ENCODE measurements around the gene PAFAH2.
"Not testable (repeated sequence)": the region's sequence is repeated elsewhere in the genome, so short reads cannot be mapped to it uniquely, and the experiment has no call there.

PAFAH2 gene

DNA sequence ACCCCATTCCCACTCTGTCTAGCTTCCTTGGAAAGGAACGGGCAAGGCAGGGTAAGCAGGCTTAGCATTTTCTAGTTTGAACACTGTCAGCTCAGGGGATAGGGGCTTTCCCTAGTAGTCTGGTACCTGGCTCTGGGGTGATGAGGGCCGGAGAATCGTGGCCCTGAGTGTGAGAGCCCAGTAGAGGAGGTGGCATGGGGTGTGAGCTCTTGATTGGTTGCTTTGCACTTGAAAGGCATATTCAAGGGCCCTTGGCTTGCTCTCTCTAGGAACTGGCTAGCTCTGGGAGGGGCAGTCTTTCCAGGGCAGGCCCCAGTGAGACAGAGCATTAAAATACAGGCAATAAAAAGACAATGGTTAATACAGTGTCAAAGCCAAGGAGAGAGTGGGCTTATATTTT lies 13.0 kb upstream of the PAFAH2 start:
- no peak for DNase-seq (ENCODE audit: low read depth)

DNA sequence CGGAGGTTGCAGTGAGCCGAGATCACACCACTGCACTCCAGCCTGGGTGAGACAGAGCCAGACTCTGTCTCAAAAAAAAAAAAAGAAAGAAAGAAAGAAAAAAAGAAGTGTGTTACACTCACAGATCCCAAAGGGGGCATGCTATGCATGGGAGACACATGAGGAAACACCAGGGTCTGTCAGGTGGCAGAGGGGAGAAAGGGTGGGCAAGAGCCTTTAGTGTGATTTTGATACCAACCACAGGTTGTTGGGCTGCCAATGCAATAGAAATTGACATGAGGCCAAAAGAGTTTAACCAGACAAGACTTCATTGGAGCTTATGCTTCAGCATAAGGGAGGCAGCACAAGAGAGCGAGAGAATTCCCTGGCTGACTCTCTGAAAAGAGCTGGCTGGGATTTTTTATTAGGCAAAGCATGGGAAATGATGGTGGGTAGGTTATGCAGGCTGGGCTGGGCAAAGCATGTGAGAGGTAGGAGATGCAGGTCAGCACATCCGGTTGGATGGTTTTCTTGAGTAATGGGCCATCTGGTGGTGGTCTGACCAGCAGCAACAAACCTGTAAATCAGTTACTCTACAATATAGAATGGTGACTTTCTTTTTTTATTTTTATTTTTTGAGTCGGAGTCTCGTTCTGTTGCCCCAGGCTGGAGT lies 12.1 kb upstream of the PAFAH2 start:
- DNase-seq (ENCODE audit: low read depth): no peak

DNA sequence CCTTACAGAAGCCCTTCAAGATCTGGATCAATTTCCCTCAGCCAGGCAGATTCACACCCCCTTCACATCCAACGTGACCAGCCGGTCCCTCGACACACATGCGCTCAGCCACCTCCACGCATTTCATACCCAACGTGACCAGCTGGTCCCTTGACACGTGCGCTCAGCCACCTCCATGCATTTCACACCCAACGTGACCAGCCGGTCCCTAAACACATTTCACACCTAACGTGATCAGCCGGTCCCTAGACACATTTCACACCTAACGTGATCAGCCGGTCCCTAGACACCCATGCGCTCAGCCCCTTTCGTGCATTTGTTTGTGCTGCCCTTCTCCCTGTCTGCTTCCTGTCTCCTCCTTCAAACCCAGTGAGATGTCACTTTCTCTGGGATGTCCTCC lies 8.8 kb upstream of the PAFAH2 start:
- DNase-seq (ENCODE audit: low read depth): no peak

DNA sequence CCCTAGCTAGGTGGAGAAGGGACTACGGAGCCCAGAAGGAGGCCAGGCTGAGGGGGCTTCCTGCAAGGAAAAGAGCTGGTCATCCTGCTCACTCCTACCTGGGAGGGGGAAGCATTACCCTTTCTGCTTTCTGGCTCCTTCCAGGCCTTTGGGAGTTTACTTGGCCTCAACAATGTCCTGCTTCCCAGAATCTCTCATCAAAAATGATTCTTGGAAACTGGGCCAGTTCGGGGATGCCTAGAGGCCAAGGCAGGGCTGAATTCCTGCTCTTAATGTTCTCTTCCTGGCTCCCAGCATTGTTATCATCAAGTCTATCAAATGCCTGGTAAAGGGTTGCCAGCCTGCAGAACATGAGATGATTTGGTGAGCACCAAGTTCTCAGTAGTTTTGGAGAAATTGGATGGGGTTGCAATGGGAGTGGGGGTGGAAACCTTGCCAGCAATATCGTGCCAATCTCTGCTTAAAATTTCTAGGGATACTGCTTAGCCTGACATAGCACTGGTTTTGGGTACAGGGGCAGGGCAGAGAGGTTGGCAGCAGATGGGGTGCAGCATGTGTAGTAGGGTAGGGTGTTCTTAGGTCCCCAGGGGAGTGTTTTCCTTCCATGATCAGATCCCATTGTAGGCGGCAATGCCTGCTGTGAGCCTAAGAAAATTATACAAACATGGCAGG lies 7.7 kb upstream of the PAFAH2 start:
- DNase-seq (ENCODE audit: low read depth): no peak

DNA sequence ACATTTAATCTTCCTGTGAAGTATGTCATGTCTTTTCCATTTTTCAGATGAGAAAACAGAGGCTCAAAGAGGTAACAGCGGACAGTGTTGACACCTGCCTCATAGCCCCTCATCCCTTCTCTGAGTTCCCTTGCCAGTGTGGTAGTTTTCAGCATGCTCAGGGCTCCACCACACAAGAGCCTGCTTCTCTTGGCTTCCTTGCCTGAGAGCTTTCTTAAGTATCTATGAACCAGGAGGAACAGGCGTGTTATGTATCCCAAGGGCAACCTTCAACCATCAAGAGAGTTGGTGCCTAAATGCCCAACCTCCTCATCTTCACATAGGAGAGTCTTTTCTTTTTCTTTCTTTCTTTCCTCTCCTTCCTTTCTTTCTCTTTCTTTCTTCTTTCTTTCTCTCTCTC lies 5.9 kb upstream of the PAFAH2 start:
- DNase-seq (ENCODE audit: low read depth): no peak

DNA sequence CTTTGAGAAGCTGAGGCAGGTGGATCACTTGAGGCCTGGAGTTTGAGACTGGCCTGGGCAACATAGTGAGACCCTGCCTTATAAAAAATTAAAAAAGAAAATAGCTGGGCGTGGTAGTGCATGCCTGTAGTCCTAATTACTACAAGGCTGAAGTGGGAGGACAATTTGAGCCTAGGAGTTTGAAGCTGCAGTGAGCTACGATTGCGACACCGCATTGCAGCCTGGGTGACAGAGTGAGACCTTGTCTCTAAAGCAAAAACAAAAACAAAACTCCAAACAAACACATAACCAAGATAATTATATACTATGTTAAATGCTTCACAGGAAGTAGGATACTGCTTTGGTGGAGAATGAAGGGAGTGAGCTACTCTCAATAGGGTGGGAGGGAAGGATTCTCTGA lies 5.4 kb upstream of the PAFAH2 start:
- no peak for DNase-seq (ENCODE audit: low read depth)

DNA sequence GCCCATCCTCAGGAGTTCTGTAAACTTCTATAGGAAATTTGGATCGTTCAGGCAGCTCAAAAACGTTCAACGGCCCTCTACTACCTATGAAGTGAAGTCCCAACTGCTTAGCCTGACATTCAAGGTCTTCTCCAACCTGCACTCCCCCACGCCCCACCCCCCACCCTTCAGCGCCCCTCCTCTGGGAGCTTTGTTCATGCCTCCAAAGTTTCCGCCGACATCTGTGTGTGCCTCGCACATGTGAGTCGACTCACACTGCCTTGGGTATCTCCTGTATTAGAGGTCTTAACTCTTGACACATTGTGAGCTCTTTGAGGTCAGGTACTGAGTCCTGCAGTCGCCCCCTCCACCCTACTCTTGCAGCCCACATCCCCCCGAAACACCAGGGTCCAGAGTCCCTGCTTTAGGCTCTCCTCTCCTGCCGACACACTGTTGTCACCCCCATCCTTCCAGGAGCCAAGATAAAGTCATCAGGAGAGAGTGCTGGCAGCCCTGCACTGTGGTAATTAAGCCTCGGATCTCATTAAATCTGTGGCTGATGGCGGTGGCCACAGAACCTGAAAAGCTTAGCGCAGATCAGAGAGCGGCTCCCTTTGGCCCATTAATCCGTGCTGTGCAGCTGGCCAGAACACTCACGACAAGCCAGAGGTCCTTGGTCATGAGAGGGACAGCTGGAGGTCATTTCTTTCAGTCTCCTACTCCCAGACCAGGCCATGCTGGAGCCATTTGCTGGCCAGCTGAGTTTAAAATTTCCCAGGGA lies 1.4 kb upstream of the PAFAH2 start:
- DNase-seq (ENCODE audit: low read depth): no peak

DNA sequence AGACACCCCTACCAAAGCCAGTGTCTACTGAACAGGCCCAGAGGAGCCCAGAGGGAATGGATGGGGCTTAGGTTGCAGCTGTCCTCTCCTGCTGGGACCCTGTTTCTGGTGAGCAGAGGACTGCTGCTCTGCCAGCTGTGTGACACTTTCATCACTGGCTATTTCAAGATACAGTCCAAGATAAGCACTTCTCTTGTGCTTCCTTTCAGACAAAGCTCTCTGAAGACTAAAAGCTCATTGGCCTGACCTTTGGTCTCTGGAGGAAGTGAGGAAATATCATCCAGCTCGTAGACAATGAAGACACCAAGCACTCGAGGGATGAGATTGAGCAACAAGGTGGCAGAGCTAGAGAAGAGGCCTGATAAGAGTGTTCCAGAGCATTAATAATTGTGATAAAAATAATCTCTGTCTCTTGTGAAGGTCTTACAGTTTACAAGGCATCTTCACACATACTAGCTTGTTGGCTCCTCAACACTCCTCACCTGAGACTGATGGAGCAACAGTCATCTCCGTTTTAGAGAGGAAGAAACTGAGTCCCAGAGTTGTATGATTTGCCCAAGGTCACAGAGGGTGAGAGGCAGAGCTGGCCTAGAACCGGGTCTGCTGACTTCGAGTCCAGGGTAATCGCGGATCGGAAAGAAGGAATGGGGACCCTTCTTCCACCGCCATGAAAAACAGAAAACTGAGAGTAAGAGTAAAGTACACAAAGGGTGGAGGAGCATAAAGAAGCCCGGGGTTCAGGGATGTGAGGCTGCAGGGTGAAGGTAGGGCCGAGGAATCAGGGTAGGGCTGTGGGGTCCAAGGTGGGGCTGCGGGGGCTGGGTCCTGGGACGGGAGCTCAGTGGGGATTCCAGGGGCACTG lies 666 bp downstream of the PAFAH2 start:
- peak; percentile 37 for DNase-seq (ENCODE audit: low read depth)

DNA sequence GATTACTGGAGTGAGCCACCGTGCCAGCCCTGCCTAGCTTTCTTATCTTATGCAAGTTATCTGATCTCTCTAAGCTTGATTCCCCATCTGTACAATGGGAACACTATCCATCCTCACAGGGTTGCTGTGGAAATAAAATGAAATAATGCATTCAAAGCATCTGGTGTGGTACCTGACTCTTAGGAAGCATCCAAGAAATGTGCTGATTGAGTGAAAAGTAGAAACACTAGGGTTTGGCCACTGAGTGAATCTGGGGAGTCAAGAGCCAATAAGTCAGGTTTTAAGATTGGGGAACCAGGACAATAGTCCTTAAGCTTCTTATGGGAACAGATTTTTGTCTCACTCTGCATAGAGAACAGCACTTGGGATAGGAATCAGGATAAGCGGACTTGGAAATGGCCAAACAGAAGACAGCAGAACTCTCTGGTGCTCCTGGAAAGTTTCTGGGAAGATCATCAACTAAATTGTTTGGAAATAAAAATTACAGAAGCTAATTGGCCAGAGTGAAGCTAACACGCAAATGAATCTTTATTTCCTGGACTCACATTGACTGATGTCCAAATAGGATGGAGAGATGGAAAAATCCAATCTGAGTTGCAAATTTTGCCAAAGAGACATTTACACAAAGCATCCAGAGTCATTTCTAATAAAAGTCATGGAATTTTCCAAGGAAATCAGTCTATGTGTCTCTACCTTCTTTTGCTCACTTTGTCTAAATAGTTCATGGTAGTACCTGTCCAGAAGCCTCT lies 3.3 kb downstream of the PAFAH2 start:
- no peak for DNase-seq (ENCODE audit: low read depth)

DNA sequence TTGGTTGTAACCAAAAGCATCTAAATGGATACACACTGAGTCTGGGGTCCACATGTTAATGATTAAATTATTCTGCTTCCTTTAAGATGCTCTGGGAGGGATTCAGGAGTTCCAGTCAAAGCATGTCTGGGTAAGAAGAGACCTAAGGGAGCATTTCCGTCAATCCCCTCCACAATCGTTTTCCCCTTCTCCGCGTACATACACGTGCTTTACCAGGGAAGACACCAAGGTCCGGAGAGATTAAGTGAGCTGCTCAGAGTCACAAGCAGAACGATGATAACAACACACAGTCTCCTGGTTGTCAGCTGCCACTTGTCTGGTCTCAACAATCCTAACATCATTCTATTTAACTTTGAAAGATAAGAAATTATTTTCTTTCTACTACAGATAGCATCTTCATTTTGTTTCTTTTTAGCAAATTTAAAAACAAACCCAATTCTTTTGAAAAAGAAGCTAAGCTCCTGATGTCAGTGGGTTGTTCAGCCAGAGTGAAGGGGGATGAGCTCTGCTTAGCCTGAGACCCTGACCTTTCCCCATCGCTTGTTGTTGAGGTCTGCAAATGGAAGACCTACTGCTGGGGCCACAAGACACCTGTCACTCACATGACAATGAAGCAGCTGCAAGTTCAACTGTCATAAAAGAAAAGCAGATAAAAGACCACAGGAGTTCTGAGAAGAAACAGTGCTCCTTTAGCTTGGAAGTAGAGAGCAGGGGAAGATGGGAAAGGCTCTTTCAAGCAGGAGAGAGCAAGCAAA lies 4.5 kb downstream of the PAFAH2 start:
- no peak for DNase-seq (ENCODE audit: low read depth)

DNA sequence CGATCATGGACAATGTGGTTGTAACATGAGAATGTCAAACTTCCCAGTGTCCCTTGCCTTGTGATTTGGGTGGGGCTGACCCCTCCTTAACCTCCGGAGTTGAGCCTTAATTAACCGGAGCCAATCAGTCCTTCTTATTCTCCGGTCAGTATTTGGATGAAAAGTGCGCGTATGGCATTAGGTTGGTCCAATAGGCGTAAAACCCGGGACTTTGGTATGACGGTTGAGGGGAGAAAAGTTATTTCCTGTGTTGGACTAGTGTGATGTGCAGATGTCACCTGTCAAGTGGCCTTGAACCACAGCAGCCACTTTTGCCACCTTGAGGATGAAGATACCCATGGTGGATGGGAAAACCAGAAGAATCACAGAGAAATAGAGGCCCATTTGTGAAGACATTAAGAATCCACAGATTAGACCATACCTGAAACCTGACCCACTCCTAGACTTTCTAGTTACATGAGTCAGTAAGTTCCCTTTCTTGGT lies 5.1 kb downstream of the PAFAH2 start:
- DNase-seq (ENCODE audit: low read depth): no peak

DNA sequence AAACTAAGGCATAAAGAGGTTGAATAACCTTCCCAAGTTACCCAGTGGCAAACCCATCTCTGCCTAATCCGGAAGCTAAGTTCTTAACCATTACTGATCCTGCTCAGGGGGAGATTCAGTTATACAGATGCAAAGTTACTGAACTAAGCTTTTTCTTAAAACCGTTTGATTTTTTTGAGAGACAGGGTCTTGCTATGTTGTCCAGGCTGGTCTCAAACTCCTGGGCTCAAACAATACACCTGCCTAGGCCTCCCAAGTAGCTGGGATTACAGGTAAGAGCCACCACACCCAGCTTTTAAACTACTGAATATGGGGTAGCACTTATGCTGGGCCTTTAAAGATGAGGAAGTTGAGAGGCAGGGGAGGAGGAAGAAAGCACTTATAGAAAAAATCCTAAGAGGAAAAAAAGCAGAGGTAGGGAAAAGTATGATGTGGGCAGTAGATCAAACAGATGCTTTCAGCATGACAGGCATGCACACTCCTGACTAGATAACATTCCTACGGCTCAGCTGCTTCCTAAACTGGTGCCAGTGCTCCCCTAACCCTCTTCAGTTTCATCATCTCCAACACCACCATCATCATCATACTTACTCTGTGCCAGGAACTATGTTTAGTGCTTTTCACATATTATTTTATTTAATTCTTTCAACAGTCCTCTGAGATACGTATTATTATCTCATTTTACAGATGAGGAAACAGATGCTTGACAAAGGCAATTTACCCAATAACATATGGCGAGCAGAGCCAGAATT lies 5.8 kb downstream of the PAFAH2 start:
- no peak for DNase-seq (ENCODE audit: low read depth)

DNA sequence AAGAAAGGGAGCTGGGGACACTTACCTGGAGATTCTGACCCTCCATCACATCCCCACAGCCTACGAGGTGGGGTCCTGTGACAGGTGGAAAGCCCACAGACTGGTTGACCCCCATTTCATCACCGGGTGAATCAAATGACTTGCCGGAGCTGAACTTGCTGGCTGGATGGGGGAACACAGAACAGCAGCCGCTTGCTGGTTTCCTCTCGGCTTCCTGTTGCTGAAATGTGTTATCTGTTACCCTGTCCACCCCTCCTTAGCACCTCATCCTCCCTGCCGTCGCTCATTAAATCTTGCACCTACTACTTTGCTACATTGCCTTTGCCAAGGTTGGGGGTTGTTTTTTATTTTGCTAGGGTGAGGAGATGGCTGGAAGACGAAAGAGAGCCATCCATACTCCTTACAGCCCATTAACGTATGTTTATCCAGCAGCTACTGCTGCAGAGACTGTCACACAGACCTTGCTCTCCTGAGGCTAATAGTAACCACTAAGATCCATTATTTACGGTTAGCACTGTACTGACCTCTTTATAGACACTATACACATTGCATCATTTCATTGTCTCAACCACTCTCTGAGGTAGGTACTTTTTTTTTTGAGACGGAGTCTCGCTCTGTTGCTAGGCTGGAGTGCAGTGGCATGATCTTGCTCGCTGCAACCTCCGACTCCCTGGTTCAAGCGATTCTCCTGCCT lies 7.0 kb downstream of the PAFAH2 start:
- DNase-seq (ENCODE audit: low read depth): no peak

DNA sequence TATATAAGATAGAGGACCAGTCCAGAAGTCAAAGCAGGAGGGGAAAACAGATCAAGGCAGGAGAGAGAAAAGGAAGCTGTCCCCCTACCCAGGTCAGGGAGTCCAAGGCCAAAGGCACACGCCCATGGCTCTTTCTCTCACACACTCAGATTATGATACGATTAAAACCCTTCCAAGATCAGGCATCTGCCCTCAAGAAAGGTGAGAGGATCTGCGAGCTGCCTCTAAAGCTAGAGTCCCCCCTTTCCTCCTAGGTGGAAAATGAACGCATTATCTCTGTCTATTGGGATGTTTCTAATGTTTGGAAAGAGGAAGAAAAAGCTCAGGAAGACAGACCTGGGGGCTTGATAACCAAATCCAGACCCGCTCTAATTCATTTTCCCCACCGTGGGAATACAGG lies 7.6 kb downstream of the PAFAH2 start:
- DNase-seq (ENCODE audit: low read depth): no peak

DNA sequence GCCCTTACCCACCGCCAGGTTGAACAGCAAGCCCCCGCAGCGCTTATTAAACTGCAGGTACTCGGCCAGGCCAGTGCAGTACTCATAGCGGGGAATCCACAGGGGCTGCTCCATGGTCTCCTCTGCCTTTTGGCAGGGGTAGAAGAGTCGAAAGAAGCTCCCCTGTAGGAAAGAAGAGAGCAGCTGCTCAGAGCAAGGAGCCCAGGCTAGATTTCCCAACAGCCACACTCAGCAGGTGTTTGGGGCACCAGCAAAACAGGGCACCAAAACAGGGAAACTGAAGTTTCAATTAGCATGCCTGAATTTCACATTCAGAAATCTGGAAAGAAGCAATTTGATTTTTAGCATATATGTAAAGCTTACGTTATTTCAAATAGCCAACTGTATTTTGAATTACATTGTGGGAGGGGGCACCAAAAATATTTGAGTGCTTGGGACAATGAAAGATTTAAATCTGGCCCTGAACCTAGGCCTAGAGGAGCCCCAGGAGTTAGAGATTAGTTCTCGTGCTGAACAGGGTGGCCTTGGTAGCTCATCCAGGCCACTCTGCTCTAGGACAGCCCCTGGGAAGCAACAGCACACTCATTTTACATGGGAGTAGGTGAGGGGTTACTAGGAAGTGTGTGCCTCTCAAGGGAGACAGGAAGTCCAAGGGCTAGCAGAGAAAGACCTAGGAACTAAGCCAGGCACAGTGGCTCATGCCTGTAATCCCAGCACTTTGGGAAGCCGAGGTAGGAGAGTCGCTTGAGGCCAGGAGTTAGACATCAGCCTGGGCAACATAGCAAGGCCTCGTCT lies 8.2 kb downstream of the PAFAH2 start:
- DNase-seq (ENCODE audit: low read depth): no peak

DNA sequence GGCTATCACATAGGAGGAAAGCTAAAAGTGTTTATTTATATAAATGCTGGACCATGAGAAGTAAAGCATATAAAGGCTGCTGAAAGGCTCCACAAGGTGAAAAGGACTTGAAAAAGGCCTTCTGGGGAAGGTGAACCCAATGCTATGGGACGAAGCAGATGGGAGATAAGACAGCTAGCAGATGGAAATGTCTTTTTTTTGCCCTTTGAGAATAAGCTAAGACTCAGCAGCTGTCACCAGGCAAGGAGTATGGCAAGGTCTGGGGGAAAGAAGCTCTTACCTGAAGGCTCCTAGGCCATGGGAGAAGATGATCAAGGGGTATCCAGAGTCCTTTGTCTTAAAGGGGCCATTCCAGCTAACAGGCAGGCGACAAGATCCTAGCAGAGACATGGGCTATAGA lies 9.9 kb downstream of the PAFAH2 start:
- no peak for DNase-seq (ENCODE audit: low read depth)

DNA sequence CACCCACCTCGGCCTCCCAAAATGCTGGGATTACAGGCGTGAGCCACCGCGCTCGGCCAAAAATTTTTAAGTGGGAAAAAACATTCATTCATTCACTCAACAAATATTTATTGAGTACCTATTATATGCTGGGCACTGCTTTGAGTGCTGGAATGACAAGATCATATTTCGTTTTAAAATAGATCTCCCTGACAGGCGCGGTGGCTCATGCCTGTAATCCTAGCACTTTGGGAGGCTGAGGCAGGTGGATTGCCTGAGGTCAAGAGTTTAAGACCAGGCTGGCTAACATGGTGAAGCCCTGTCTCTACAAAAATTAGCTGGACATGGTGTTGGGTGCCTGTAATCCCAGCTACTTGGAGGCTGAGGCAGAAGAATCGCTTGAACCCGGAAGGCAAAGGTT lies 11.1 kb downstream of the PAFAH2 start:
- DNase-seq (ENCODE audit: low read depth): not testable (repeated sequence)

DNA sequence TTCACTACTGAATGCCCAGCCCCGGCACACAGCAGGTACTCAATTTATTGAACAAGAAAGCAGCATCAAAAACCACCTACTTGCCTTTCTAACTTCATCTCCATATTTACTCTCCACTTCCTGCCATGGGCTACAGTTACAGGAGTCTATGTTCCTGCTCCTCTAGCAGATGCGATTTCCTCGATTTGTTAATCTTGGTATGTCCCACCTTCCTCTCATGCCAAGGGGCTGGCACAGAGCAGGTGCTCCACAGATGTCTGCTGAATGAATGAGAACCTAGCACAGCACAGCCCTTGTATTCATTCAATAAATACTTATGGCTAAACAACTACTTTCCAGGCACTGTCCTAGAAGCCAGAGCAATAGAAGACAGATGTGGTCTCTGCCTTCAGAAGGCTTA lies 12.2 kb downstream of the PAFAH2 start:
- no peak for DNase-seq (ENCODE audit: low read depth)

DNA sequence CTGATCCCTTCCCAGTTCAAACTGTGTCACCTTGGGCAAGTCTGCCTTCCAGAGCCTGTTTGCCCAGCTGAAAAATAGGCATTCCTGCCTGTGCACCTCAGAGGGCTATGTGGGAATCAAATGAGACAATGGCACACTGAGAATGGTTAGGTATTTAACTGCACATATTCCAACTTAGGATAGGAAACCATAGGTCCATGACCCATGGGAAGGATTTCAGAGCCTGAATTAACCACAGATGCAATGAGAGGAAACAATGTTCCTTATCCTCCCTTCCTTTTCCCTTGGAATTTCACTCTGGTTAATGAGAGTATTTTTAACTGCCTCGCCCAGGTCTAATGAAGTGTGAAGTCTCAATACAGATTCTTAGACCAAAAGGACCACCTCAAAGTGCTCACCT lies 12.7 kb downstream of the PAFAH2 start:
- no peak for DNase-seq (ENCODE audit: low read depth)
